Peyer's patch (tissue), 4 donors: ENCODE data around the gene EXOC4.

Source experiments
- POLR2A ChIP-seq, 2 donors: fragments of 450-650 bp; IDR thresholded peaks; one replicate each; pipeline ENCODE4 v1.5.1; 2017; ENCODE audit warnings: antibody characterized with exemption in 2 of 2, mild to moderate bottlenecking in 2 of 2, moderate library complexity in 2 of 2
- TF ChIP-seq, protein P1 (sequence below), 6 experiments: fragments of 450-650 bp in 4 of 6; fragments of 200-600 bp in 2 of 6; sonication (generic) in 1 of 6; IDR thresholded peaks; one replicate each; pipeline ENCODE4 v1.5.1; 2017 to 2019; ENCODE audit warnings: antibody characterized with exemption in 6 of 6, mild to moderate bottlenecking in 3 of 6, moderate library complexity in 1 of 6

DNA sequence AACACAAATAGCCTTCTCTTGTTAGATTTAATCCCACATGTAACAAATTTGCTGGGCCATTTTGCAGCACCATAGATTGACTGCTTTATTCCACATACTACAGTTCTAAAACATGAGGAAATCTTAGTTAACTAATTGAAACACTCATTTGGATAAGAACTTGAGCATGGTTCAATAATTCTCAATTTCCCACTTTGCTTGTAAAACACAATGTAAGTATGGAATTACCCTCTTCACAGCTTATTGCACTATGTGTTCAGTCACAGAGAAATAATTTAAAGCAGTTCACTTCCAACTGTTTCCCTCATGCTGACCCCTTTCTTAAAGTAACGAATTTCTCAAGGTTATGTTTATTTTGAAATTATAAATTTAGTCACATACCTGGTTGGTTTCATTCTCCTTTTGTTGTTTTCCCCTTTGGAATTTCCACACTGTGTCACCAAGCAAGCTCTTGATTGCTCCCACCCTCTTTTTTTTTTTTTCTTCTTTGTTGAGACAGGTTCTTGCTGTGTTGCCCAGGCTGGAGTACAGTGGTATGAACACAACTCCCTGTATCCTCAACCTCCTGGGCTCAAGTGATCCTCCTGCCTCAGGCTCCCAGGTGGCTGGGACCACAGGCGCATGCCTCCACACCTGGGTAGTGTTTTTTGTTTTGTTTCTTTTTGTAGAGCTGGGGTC, 425.4 kb downstream of the EXOC4 start:
- TF ChIP-seq POLR2A (IDR thresholded peaks at IDR 0.05): no peak
- TF ChIP-seq, protein P1, sequence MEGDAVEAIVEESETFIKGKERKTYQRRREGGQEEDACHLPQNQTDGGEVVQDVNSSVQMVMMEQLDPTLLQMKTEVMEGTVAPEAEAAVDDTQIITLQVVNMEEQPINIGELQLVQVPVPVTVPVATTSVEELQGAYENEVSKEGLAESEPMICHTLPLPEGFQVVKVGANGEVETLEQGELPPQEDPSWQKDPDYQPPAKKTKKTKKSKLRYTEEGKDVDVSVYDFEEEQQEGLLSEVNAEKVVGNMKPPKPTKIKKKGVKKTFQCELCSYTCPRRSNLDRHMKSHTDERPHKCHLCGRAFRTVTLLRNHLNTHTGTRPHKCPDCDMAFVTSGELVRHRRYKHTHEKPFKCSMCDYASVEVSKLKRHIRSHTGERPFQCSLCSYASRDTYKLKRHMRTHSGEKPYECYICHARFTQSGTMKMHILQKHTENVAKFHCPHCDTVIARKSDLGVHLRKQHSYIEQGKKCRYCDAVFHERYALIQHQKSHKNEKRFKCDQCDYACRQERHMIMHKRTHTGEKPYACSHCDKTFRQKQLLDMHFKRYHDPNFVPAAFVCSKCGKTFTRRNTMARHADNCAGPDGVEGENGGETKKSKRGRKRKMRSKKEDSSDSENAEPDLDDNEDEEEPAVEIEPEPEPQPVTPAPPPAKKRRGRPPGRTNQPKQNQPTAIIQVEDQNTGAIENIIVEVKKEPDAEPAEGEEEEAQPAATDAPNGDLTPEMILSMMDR (IDR thresholded peaks at IDR 0.05): no peak
